Measurements from ENCODE around the gene LIPM. TPM values are rescaled to one million over a fixed set of nuclear protein-coding genes. Genes with fewer than 3 reads are reported as not detected.

The LIPM gene
- total and polyA plus RNA-seq, 2 donors from 2014 or later, result not detected

DNA sequence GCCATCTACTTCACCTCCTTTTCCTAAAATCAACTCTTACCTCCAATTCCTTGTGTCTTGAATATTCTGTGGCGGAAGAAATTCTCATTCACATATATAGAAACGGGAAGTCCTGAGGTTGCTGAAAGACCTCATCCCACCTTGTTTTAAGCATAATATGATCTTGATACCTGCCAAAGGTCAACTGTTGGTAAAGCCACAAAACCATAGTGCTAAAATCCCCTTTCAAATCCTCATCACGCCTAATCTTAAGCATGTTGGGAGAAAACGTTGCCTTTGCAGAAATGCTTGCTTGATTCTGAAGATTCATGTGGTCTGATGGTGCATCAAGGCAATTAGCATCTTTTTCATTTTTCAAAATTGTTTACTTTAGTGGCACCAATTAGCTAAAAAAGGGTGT lies 40.6 kb downstream of the LIPM start:
- no peaks in the 10 kb centered on the region for H3K27me3 ChIP-seq (ENCODE audit: control insufficient read depth, insufficient read depth, low read length)
- DNase-seq (no peak), FAIRE-seq (no peak)
- H3K27ac ChIP-seq (ENCODE audit: low read depth in 2 of 2, low read length in 2 of 2), result no peak overlapping the region
- no peaks in the 10 kb centered on the region for H3K9me3 ChIP-seq (ENCODE audit: control insufficient read depth in 2 of 3, insufficient read depth in 1 of 3, low read length in 3 of 3)
- H3K9ac ChIP-seq (ENCODE audit: low read length in 3 of 3), result no peak overlapping the region
- H3K4me3 ChIP-seq (ENCODE audit: low read length in 3 of 3), result no peak overlapping the region
- TF ChIP-seq CTCF (IDR thresholded peaks at IDR 0.05; ENCODE audit: borderline replicate concordance, extremely low read depth, insufficient read depth), result no peak
- intact Hi-C loops (cut with DNase I), result no loop called here
- H3K4me1 ChIP-seq (ENCODE audit: control insufficient read depth in 2 of 3, insufficient read depth in 2 of 3, low read depth in 1 of 3, low read length in 3 of 3), result no peaks in the 10 kb centered on the region
- H3K36me3 ChIP-seq (ENCODE audit: control insufficient read depth in 2 of 3, insufficient read depth in 3 of 3, low read length in 3 of 3), result no peaks in the 10 kb centered on the region

GRCh38 chr10:88848499-88848898 lies 46.0 kb downstream of the LIPM start:
- intact Hi-C loops (cut with DNase I), result no loop called here
- no peak for FAIRE-seq
- H3K4me3 ChIP-seq (ENCODE audit: low read length in 3 of 3), result no peak overlapping the region

GRCh38 chr10:88849234-88849633 lies 46.7 kb downstream of the LIPM start:
- no peaks in the 10 kb centered on the region for H3K9me3 ChIP-seq (ENCODE audit: control insufficient read depth in 2 of 3, insufficient read depth in 1 of 3, low read length in 3 of 3)
- no peak overlapping the region for H3K4me3 ChIP-seq (ENCODE audit: low read length in 3 of 3)
- intact Hi-C loops (cut with DNase I), result no loop called here
- no peaks in the 10 kb centered on the region for H3K27me3 ChIP-seq (ENCODE audit: control insufficient read depth, insufficient read depth, low read length)
- no peaks in the 10 kb centered on the region for H3K4me1 ChIP-seq (ENCODE audit: control insufficient read depth in 2 of 3, insufficient read depth in 2 of 3, low read depth in 1 of 3, low read length in 3 of 3)
- DNase-seq (no peak), FAIRE-seq (no peak)
- no peak overlapping the region for H3K9ac ChIP-seq (ENCODE audit: low read length in 3 of 3)
- TF ChIP-seq CTCF (IDR thresholded peaks at IDR 0.05; ENCODE audit: borderline replicate concordance, extremely low read depth, insufficient read depth), result no peak
- no peak overlapping the region for H3K27ac ChIP-seq (ENCODE audit: low read depth in 2 of 2, low read length in 2 of 2)
- no peaks in the 10 kb centered on the region for H3K36me3 ChIP-seq (ENCODE audit: control insufficient read depth in 2 of 3, insufficient read depth in 3 of 3, low read length in 3 of 3)

More at GRCh38 chr10:88848499-88848898, 46.0 kb downstream of the LIPM start:
- TF ChIP-seq CTCF (IDR thresholded peaks at IDR 0.05; ENCODE audit: borderline replicate concordance, extremely low read depth, insufficient read depth), result no peak
- Histone ChIP-seq H3K27me3 (ENCODE audit: control insufficient read depth, insufficient read depth, low read length) (no peaks in the 10 kb centered on the region), H3K4me1 (ENCODE audit: control insufficient read depth in 2 of 3, insufficient read depth in 2 of 3, low read depth in 1 of 3, low read length in 3 of 3) (no peaks in the 10 kb centered on the region), H3K27ac (ENCODE audit: low read depth in 2 of 2, low read length in 2 of 2) (no peak overlapping the region), H3K36me3 (ENCODE audit: control insufficient read depth in 2 of 3, insufficient read depth in 3 of 3, low read length in 3 of 3) (no peaks in the 10 kb centered on the region), H3K9me3 (ENCODE audit: control insufficient read depth in 2 of 3, insufficient read depth in 1 of 3, low read length in 3 of 3) (no peaks in the 10 kb centered on the region), H3K9ac (ENCODE audit: low read length in 3 of 3) (no peak overlapping the region)
- no peak for DNase-seq

GRCh38 chr10:88850712-88851111 lies 48.2 kb downstream of the LIPM start:
- DNase-seq (no peak), FAIRE-seq (no peak)
- H3K9ac ChIP-seq (ENCODE audit: low read length in 3 of 3), result no peak overlapping the region
- TF ChIP-seq CTCF (IDR thresholded peaks at IDR 0.05; ENCODE audit: borderline replicate concordance, extremely low read depth, insufficient read depth), result no peak
- H3K27me3 ChIP-seq (ENCODE audit: control insufficient read depth, insufficient read depth, low read length), result no peaks in the 10 kb centered on the region
- no peak overlapping the region for H3K27ac ChIP-seq (ENCODE audit: low read depth in 2 of 2, low read length in 2 of 2)
- H3K36me3 ChIP-seq (ENCODE audit: control insufficient read depth in 2 of 3, insufficient read depth in 3 of 3, low read length in 3 of 3), result no peaks in the 10 kb centered on the region
- no peaks in the 10 kb centered on the region for H3K9me3 ChIP-seq (ENCODE audit: control insufficient read depth in 2 of 3, insufficient read depth in 1 of 3, low read length in 3 of 3)
- intact Hi-C loops (cut with DNase I), result no loop called here
- H3K4me1 ChIP-seq (ENCODE audit: control insufficient read depth in 2 of 3, insufficient read depth in 2 of 3, low read depth in 1 of 3, low read length in 3 of 3), result no peaks in the 10 kb centered on the region
- H3K4me3 ChIP-seq (ENCODE audit: low read length in 3 of 3), result peak overlapping the region in 1 of 3 donors; percentile 28
